ENCODE measurements around the gene CEP57L1.

GRCh38 chr6:109059571-109060021 is 35.7 kb upstream of the CEP57L1 start:
- TF ChIP-seq CTCF (IDR thresholded peaks at IDR 0.05) (no peak), POLR2A (IDR thresholded peaks at IDR 0.05) (no peak)

Measured in lower leg skin (tissue), 3 donors.